K562 (cell line): Measurements from ENCODE around the gene EPS8L1.

Source experiments
- CEBPB ChIP-seq: fragments of 450-650 bp; IDR thresholded peaks from 2 replicates; pipeline ENCODE4 v1.6.1; 2016; ENCODE audit warnings: missing genetic modification characterization, missing compliant biosample characterization
- MYC ChIP-seq, 2 experiments: fragments of 250-450 bp in 1 of 2; sonication (Bioruptor Pico) in 1 of 2; IDR thresholded peaks; 2 replicates each; pipeline versions ENCODE4 v1.5.1 to v1.6.1; 2012 to 2021; ENCODE audit warnings: low read depth in 2 of 2, borderline replicate concordance in 1 of 2, improper control_type of control experiment in 1 of 2, low read length in 1 of 2, mild to moderate bottlenecking in 1 of 2, moderate library complexity in 1 of 2

DNA sequence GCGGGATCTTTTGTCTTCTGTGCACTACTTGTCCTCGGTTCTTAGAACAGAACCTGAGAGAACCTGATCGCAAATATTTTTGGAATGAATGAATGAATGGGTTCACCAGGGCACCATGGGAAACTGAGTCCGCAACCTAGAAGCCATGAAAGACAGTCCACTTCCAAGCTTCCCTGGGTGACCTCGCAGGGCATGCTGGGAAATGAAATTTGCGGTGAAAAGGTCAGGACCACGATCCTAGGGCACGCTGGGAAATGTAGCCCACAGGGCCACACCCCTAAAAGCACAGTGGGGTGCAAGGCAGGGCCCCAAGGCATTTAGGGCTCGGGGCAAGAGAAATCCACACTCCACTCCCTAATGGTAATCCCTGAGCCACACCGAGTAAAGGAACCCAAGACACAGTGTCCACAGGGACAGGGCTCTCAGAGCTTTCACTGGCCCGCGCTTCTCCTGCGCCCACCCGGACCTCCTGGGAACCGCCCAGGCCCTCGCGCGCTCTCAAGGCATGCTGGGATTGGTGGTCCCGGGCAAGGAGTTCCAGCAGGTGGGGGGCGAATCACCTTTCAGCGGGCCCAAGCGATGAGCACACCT lies 42.8 kb downstream of the EPS8L1 start:
- TF ChIP-seq MYC (IDR thresholded peaks at IDR 0.05; ENCODE audit: low read depth, low read length) (no peak; the same call in 1 of the 2 replicates), MYC (CRISPR knock-in tag; IDR thresholded peaks at IDR 0.05; ENCODE audit: borderline replicate concordance, low read depth) (no peak), CEBPB (tag) (no peak)
